GM19238 (cell line): ENCODE results near the gene ATXN1L.
"Not testable (repeated sequence)": the region's sequence is repeated elsewhere in the genome, so short reads cannot be mapped to it uniquely, and the experiment has no call there.

ENCODE experiments used
- DNase-seq: peaks from one replicate; pipeline ENCODE4 v3.0.0; 2011; ENCODE audit warnings: low spot score; ENCODE audit not compliant: insufficient read length

Gene ATXN1L

DNA sequence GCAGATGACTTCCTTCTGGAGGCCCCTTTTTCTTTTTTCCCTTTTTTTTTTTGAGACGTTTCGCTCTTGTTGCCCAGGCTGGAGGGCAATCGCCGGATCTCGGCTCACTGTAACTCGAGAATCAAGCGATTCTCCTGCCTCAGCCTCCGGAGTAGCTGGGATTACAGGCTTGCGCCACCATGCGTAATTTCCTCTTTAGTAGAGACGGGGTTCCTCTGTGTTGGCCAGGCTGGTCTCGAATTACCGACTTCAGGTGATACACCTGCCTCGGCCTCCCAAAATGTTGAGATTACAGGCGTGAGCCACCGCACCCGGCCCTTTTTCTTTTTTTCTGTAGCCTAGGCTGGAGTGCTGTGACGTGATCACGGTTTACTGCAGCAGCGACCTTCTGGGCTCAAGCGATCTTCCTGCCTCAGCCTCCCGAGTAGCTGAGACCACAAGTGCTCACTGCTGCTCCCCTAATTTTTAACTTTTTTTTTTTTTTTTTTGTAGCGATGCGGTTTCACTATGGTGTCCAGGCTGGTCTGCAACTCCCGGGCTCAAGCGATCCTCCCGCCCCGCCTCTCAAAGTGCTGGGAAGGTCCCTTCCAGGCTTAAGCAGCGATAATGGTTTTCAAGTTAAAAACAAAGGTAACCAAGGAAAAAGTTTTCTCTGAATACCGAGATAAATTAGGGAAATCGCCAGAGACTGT, 48.6 kb downstream of the ATXN1L start:
- no peak for DNase-seq

DNA sequence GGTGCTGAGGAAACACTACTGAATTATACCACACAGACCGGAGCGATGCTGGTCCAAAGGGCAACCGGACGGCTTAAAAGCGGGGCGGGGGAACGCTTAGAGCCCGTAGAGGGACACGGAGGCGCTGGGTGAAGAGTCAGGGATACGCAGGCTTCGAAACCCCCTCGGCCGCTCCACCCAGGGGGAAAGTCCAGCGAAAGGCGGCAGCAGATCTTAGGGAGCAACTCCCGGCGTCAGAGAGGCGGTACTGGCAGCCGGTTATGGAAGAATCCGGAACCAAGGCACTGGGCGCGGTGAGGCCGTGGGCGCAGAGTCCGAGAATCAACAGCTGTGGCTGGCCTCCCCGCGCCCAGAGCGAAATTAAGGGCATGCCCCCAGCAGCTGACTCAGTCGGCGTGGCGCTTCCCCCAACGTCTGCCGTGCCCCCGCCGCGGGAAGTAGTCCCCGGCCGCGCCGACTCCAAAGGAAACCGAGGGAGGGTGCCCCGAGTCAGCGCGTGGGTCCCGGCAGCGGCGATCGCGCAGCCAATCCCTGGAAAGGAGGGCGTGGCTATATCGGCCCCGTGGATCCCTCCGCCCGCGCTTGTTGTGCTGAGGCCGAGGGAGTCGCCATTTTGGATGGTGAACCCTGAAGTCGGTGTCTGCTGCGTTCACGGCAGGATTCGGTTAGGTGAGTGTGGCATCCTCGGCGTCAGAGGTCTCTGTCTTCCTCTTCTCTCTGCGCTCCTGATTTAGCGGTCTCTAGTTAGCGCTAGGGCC, 49.3 kb downstream of the ATXN1L start, which contains the start of gene IST1:
Gene IST1 (plus strand): TSS at position 611 of the 758 bp plus-strand sequence. CDS start 20,110 bp downstream, outside the sequence.
- DNase-seq = peak; percentile 94

DNA sequence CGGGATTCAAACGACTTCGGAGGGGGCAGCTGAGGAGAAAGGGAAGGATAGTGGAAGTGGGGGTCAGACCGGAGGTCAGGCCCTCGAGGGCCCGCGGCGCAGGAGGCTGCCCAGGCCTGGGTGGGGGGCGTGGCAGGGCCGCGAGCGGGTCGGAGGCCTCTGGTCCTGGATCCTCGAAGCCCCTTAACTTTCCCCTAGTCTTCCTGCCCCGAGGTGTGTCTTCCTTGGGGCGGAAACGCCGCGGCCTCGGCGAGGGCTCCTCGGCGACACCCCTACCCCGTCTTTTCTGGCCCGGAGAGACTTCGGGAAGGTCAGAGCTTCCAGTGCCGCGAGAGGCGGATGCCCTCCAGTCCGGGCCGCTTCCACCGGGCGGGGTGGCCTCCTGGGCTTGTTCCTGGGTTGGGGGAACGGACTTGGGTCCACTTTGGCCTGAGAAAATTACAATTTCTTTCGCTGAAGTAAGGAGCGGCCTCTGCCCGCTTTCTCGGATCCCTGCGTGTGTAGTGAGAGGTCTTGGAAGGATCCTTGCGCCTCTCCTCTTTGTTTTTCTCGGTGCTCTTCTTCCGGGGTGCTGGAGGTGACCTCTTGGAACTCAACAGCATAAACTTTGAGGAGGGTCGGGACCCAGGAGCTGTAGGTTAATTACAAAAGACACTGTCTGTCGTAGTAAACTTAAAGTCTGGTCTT, 50.0 kb downstream of the ATXN1L start:
- no peak for DNase-seq

DNA sequence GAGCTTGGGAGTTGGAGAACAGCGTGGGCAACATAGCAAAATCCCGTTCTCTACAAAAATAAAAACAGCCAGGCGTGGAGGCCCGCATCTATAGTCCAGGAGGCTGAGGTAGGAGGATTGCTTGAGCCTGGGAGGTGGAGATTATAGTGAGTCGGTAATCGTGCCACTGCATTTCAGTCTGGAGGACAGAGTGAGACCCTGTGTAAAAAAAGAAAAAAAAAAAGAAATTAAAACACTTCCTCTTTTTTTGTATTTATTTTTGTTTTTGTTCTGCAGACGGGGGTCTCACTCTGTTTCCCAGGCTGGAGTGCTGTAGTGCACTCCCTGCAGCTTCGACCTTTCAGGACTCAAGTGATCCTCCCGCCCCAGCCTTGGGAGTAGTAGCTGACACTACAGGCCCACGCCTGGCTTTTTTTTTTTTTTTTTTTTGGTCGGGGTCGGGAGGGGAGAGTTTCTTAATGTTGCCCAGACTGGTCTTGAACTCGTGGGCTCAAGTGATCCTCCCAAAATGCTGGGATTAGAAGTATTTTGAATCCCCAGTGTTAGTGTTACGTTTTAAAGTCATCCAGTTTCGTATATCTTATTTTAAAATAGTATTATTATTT, 51.1 kb downstream of the ATXN1L start:
- no peak for DNase-seq

DNA sequence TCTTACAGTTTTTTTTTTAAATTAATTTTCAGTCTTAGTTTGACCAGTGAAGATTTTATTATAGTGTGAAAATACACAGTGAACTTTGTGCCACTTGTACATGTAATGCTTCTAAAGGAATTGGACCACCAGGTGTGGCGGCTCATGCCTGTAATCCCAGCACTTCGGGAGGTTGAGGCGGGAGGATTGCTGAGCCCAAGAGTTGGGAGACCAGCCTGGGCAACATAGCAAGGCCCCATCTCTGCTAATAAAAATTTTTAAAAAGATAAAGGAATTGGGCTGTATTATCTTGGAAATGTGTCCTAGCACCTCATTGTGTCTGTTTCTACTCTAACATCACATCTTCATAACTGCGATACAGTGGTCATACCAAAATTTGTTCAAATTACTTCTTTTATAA, 53.4 kb downstream of the ATXN1L start:
- DNase-seq = no peak

DNA sequence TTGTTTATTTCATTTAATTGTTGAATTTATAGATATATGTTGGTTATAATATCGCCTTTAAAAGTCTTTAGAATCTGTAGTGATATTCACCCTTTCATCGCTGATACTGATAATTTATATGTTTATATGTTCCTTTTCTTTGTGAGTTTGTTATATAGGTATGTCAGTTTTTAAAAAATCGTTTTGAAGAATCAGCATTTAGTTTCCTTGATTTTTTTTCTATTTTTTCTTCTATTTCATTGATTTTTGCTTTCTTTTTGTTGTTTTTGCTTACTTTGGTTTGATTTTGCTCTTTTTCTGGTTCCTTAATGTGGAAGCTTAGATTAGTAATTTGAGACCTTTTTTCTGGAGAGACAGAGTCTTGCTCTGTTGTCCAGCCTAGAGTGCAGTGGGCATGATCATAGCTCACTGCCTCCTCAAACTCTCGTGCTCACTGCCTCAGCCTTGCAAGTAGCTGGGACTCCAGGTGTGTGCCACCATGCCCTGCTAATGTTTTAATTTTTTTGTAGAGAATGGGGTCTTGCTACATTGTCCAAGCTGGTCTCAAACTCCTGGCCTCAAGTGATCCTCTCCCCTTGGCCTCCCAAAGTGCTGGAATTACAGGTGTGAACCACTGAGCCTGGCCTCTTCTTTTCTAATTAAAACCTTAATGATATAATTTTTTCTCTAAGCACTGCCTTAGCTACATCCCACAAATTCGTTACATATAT, 57.0 kb downstream of the ATXN1L start:
- DNase-seq = no peak

DNA sequence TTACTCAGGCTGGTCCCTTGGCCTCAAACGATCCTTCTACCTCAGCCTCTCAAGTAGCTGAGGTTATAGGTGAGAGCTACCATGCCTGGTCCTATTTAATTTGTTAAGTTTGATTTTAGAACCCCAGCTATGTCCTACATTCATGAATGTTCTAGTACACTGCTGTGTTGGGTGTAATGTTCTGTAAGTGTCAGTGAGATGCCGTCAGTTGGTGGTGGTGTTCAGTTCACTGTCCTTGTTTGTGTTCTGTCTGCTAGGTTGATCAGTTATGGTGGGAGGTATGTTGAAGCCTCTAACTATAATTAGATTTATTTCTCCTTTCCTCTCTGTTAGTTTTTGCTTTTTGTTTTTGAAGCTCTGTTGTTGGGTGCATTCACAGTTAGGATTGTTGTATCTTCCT, 57.8 kb downstream of the ATXN1L start:
- DNase-seq = no peak

DNA sequence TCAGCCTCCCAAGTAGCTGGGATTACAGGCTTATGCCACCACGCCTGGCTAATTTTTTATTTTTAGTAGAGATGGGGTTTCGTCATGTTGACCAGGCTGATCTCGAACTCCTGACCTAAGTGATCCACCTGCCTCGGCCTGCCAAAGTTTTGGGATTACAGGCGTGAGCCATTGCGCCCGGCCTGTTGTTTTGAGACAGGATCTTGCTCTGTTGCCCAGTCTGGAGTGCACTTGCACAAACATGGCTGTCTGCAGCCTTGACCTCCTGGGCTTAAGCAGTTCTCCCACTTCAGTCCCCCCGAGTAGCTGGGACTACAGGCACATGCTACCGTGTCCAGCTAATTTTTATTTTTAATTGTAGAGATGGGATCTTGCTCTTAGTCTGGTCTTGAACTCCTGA, 58.5 kb downstream of the ATXN1L start:
- no peak for DNase-seq

DNA sequence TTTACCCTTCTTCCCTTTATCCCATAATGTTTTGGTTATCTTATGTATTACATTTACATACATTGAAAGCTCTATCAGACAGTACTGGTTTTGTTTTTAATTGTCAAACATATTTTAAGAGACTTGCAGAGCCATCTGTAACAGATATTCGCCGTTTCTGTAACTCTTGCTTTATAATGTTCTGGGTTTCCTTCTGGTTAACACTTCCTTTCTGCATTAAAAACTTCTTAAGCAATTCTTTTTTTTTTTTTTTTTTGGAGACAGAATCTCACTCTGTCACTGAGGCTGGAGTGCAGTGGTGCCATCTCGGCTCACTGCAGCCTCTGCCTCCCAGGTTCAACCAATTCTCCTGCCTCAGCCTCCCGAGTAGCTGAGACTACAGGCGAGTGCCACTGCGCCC, 60.0 kb downstream of the ATXN1L start:
- not testable (repeated sequence) for DNase-seq
